Sigmoid colon (tissue), 7 donors: ENCODE data around the gene TACSTD2. TPM values are rescaled to one million over a fixed set of nuclear protein-coding genes. Genes with fewer than 3 reads are reported as not detected.

Experiments used
- DNase-seq: peaks from one replicate; pipeline ENCODE4 v3.0.0-alpha.2; 2019
- H3K27ac ChIP-seq, 4 donors: fragments of 200-600 bp; sonication (generic); one replicate each; pipeline ENCODE4 v1.5.1; 2016 to 2019; ENCODE audit warnings: mild to moderate bottlenecking in 1 of 4
- H3K27me3 ChIP-seq, 3 donors: fragments of 200-600 bp; sonication (generic); one replicate each; pipeline ENCODE4 v1.5.1; 2019; ENCODE audit warnings: mild to moderate bottlenecking in 1 of 3
- H3K36me3 ChIP-seq, 4 donors: fragments of 200-600 bp; sonication (generic); one replicate each; pipeline ENCODE4 v1.5.1; 2016 to 2019
- H3K4me1 ChIP-seq, 4 donors: fragments of 200-600 bp; sonication (generic); one replicate each; pipeline ENCODE4 v1.5.1; 2017 to 2019
- H3K4me3 ChIP-seq, 4 donors: fragments of 200-600 bp; sonication (generic); one replicate each; pipeline ENCODE4 v1.5.1; 2017 to 2019; ENCODE audit warnings: mild to moderate bottlenecking in 2 of 4, moderate library complexity in 1 of 4
- H3K9me3 ChIP-seq, 4 donors: fragments of 200-600 bp in 3 of 4; sonication (generic) in 3 of 4; one replicate each; pipeline versions ENCODE4 v1.5.1 to v1.6.1; 2013 to 2019
- EP300 ChIP-seq, 4 donors: sonication (generic); formaldehyde crosslinking; IDR thresholded peaks; one replicate each; pipeline ENCODE4 v1.6.1; 2017; ENCODE audit warnings: antibody characterized with exemption in 4 of 4
- POLR2A ChIP-seq, 2 donors: fragments of 450-650 bp; IDR thresholded peaks; one replicate each; pipeline ENCODE4 v1.6.1; 2016; ENCODE audit warnings: antibody characterized with exemption in 2 of 2, mild to moderate bottlenecking in 2 of 2, moderate library complexity in 2 of 2
- POLR2AphosphoS5 ChIP-seq, 4 donors: sonication (generic); formaldehyde crosslinking; IDR thresholded peaks; one replicate each; pipeline ENCODE4 v1.6.1; 2017; ENCODE audit warnings: antibody characterized with exemption in 4 of 4
- WGBS, 2 donors: extraction: QIAGEN DNeasy Blood & Tissue Kit; methylation state at CpG; one replicate each; pipeline ENCODE4 v1.1.7; 2013; 5-methylcytosine and 5-hydroxymethylcytosine counted together
- intact Hi-C: fragments of 100-400 bp; cut with DNase I; formaldehyde crosslinking; loops from one replicate; pipeline ENCODE4 v1.15.1; 2023
- polyA plus RNA-seq, 3 donors: library from polyadenylated mRNA; stranded (reverse); fragments of 200-250 nt; gene quantifications; one replicate each; pipeline ENCODE4 v1.2.3, GENCODE V29; 2013
- total RNA-seq, 4 donors: library from RNA; depleted of rRNA; stranded (reverse); fragments of >200 nt; gene quantifications; one replicate each; pipeline ENCODE4 v1.1.0, GENCODE V29; 2016
- TF ChIP-seq, protein P1 (sequence below), 4 experiments: fragments of 450-650 bp in 3 of 4; fragments of 200-600 bp in 1 of 4; IDR thresholded peaks; one replicate each; pipeline ENCODE4 v1.5.1; 2016 to 2019; ENCODE audit warnings: antibody characterized with exemption in 4 of 4, mild to moderate bottlenecking in 3 of 4, moderate library complexity in 2 of 4
- donor health status: healthy with polysubstance abuse.
- donor health status: Bipolar disorder and iron deficiency.
- donor health status: healthy.

The TACSTD2 gene
- total and polyA plus RNA-seq, 7 donors = 0.54 to 1.9 (median 0.71) TPM; not detected in 2

DNA sequence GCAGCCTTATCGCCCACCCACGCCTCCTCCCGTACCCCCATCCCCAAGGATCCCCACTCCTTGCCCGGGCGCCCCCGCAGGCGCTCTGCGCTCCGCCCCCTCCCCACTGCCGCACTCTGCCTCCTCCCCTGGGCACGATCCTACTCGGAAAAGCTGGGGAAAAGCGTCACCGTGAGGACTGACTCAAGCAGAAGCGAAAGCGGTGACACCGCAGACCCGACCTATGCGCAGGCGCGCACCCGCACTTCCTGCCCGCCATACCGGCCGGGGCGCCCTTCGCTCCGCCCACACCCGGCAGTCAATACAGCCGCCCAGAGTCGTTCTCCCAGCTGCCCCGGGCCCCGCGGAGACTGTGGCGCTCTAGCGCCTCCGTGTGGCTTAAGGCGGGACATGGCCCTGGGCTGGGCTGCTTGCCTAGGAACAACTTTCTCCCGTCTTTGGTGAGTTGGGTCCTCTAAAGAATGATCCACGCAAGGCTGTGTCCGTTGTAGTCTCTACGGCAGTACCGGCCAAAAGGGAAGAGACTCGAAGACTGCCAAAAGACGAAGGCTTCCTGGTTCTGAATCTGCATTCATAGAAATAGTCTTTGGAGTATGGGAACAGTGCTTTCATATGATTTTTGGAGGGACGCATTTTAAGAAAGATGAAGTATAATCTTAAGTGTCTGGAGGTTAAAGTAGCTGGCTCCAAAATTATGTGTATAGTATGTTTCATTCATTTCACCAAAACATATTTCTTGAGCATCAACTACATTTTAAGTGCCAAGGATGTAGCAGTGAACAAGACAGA lies 30.3 kb downstream of the TACSTD2 start, which contains the start of gene OMA1:
TSS of gene OMA1 (minus strand) at position 207 of the 789 bp plus-strand sequence. CDS start 7,432 bp downstream, outside the sequence.
- H3K4me1 ChIP-seq = peaks cover 0 to 35% (median 14%) of the 10 kb centered on the region in 4 donors
- DNase-seq = peak; percentile 99
- no peaks in the 10 kb centered on the region for H3K9me3 ChIP-seq
- peak in 1 of 4 donors; percentile 71 for TF ChIP-seq EP300 (IDR thresholded peaks at IDR 0.05)
- TF ChIP-seq, protein P1, sequence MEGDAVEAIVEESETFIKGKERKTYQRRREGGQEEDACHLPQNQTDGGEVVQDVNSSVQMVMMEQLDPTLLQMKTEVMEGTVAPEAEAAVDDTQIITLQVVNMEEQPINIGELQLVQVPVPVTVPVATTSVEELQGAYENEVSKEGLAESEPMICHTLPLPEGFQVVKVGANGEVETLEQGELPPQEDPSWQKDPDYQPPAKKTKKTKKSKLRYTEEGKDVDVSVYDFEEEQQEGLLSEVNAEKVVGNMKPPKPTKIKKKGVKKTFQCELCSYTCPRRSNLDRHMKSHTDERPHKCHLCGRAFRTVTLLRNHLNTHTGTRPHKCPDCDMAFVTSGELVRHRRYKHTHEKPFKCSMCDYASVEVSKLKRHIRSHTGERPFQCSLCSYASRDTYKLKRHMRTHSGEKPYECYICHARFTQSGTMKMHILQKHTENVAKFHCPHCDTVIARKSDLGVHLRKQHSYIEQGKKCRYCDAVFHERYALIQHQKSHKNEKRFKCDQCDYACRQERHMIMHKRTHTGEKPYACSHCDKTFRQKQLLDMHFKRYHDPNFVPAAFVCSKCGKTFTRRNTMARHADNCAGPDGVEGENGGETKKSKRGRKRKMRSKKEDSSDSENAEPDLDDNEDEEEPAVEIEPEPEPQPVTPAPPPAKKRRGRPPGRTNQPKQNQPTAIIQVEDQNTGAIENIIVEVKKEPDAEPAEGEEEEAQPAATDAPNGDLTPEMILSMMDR (IDR thresholded peaks at IDR 0.05) = peak; percentile 90 to 98 (median 96)
- peak; percentile 95 to 97 (median 96) for TF ChIP-seq POLR2AphosphoS5 (IDR thresholded peaks at IDR 0.05)
- TF ChIP-seq POLR2A (IDR thresholded peaks at IDR 0.05) = peak; percentile 77 to 88
- intact Hi-C loops = loop anchor here (1.0 to 10.0 kb wide), 2 partner anchors 30 to 1712 kb away; no protein-coding TSS in a partner anchor
- H3K4me3 ChIP-seq = peak within 1 kb of the TSS; percentile 76 to 93 (median 86)
- no peaks in the 10 kb centered on the region for H3K27me3 ChIP-seq
- 1 to 2% methylated on average over 46 of the region's 46 CpGs for WGBS, 2 donors
- H3K36me3 ChIP-seq = no peaks in the 10 kb centered on the region
- peak within 1 kb of the TSS; percentile 98 to 100 (median 100) for H3K27ac ChIP-seq

DNA sequence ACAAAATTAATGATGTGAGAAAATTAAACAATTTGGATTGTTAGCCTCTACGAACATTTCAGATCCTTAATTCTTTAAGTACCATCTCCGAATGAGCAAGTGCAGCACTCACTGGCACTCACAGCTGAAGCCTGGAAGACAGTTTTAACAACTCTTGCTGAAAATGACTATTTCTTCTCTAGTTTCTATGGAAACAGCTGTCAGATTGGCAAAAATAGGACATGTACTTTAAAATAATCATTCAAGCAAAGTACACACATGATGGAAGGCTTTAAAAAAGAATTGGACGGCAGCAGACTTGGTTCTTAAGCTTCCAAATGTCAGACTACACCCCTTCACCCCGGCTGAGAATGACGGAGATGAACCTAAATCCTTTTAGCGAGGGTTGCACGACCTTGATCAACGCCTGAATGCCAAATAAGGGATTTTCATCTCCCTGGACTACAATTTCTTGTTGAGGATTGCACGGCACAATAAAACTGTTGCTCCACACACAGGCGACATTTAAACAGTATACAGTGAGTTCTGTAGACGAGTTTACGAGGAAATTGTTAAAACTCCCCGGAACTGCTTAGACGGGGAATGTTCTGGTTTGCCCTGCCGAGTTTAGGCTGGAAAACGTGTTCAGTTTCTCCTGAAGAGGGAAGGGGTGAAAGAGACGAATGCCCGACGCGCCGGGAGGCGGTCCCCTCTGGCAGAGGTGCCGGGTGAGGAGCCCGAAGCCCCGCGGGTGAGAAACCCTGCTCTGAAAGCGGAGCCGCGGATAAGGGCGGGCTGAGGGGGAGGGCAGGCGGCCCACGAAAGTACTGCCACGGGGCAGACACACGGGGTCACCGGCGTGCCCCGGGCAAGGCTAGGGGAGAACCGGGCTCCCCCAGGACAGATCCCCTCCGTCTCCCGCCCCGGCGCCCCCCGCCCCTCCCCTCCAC lies 31.2 kb downstream of the TACSTD2 start:
- WGBS, 2 donors = 1% methylated on average over 43 of the region's 43 CpGs
- peak overlapping the region; percentile 98 to 100 (median 100) for H3K27ac ChIP-seq
- H3K4me1 ChIP-seq = peaks cover 0 to 35% (median 14%) of the 10 kb centered on the region in 4 donors
- H3K4me3 ChIP-seq = peak overlapping the region; percentile 76 to 93 (median 86)
- TF ChIP-seq POLR2A (IDR thresholded peaks at IDR 0.05) = peak in 1 of 2 donors; percentile 19
- TF ChIP-seq EP300 (IDR thresholded peaks at IDR 0.05) = peak in 1 of 4 donors; percentile 28
- TF ChIP-seq, protein P1 (IDR thresholded peaks at IDR 0.05) = no peak
- peak in 3 of 4 donors; percentile 15 to 45 (median 22) for TF ChIP-seq POLR2AphosphoS5 (IDR thresholded peaks at IDR 0.05)
- DNase-seq = peak; percentile 95
- no peaks in the 10 kb centered on the region for H3K36me3 ChIP-seq
- intact Hi-C loops = loop anchor here (1.0 to 10.0 kb wide), 2 partner anchors 30 to 1711 kb away; no protein-coding TSS in a partner anchor
- H3K27me3 ChIP-seq = no peaks in the 10 kb centered on the region
- H3K9me3 ChIP-seq = no peaks in the 10 kb centered on the region

DNA sequence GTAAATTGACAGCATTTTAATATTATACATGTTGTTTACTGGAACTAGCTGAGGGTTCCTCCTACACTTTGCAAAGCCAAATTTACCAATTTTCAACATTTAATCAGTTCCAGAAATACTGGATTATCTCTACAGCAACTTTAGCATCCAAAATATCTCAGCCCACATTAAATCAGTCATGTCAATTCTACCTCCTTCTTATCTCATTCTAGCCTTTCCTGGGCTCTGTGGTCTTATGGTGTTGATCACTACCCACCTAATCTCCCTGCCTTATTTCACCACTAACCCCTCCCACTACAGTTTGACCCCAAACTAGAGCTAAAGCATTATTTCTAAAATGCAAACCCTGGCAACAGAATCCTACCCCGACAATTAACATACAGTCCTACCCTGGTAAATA lies 33.8 kb downstream of the TACSTD2 start:
- no peaks in the 10 kb centered on the region for H3K36me3 ChIP-seq
- H3K4me3 ChIP-seq = no peak overlapping the region
- intact Hi-C loops = loop anchor here (10.0 kb wide), 1 partner anchor 1708 kb away; no protein-coding TSS in a partner anchor
- TF ChIP-seq, protein P1 (IDR thresholded peaks at IDR 0.05) = no peak
- TF ChIP-seq POLR2AphosphoS5 (IDR thresholded peaks at IDR 0.05) (no peak), EP300 (IDR thresholded peaks at IDR 0.05) (no peak), POLR2A (IDR thresholded peaks at IDR 0.05) (no peak)
- no peaks in the 10 kb centered on the region for H3K27me3 ChIP-seq
- 91 to 98% methylated on average over 1 of the region's 1 CpG for WGBS, 2 donors
- H3K27ac ChIP-seq = peak overlapping the region in 3 of 4 donors; percentile 3 to 100 (median 98)
- H3K4me1 ChIP-seq = peaks cover 0 to 58% (median 34%) of the 10 kb centered on the region in 4 donors
- DNase-seq = no peak
- H3K9me3 ChIP-seq = no peaks in the 10 kb centered on the region

DNA sequence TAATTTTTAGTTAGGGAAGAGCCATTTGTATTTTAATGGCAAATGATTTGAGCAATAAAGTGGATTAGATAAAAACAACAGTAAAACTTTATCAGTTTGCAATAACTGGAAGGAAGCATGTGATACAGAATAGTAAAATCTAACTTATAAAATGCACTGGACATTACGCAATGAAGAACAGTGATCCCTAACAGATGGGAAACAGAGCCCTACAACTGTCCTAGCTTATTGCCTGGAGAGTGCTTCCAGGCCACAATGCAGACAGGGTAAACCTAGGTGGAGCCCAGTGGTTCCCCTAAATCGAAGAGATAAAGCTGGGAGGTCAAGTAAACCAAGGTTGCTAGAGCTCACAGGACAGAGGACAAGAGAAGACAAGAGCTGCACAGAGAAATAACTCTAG lies 37.5 kb downstream of the TACSTD2 start:
- H3K9me3 ChIP-seq = no peaks in the 10 kb centered on the region
- peak overlapping the region in 2 of 4 donors; percentile 5 to 15 for H3K4me3 ChIP-seq
- DNase-seq = no peak
- no peaks in the 10 kb centered on the region for H3K27me3 ChIP-seq
- intact Hi-C loops = no loop called here
- 20 to 58% methylated on average over 2 of the region's 2 CpGs for WGBS, 2 donors
- H3K4me1 ChIP-seq = peaks cover 0 to 43% (median 23%) of the 10 kb centered on the region in 4 donors
- H3K27ac ChIP-seq = peak overlapping the region in 3 of 4 donors; percentile 66 to 77 (median 72)
- TF ChIP-seq POLR2AphosphoS5 (IDR thresholded peaks at IDR 0.05) (peak; percentile 79 to 96 (median 96)), EP300 (IDR thresholded peaks at IDR 0.05) (peak; percentile 26 to 85 (median 72)), POLR2A (IDR thresholded peaks at IDR 0.05) (no peak)
- H3K36me3 ChIP-seq = no peaks in the 10 kb centered on the region
